ENCODE measurements around the gene AHCYL2. TPM values are rescaled to one million over a fixed set of nuclear protein-coding genes. Genes with fewer than 3 reads are reported as not detected.
A peak's percentile ranks its signal among the peaks of the same experiment; 100 is the strongest.

The AHCYL2 gene
- total RNA-seq, 1 donor from 2014 or later: 106 TPM

GRCh38 chr7:129371487-129371886 is 146.7 kb downstream of the AHCYL2 start:
- H3K27ac ChIP-seq: peak overlapping the region; percentile 82
- intact Hi-C loops (cut with DNase I): no loop called here

GRCh38 chr7:129373651-129374428 is 149.0 kb downstream of the AHCYL2 start:
- no peaks in the 10 kb centered on the region for H3K27me3 ChIP-seq
- no peaks in the 10 kb centered on the region for H3K9me3 ChIP-seq
- peaks cover 6% of the 10 kb centered on the region for H3K4me1 ChIP-seq
- intact Hi-C loops (cut with DNase I): no loop called here
- H3K27ac ChIP-seq: peak overlapping the region; percentile 70
- DNase-seq: no peak
- no peak for TF ChIP-seq CTCF (IDR thresholded peaks at IDR 0.05)
- ATAC-seq: no peak
- no peak overlapping the region for H3K4me3 ChIP-seq
- no peaks in the 10 kb centered on the region for H3K36me3 ChIP-seq

More at GRCh38 chr7:129371487-129371886, 146.7 kb downstream of the AHCYL2 start:
- H3K9me3 ChIP-seq: no peaks in the 10 kb centered on the region
- peaks cover 13% of the 10 kb centered on the region for H3K4me1 ChIP-seq
- ATAC-seq (no peak), DNase-seq (no peak)
- peak overlapping the region; percentile 38 for H3K4me3 ChIP-seq
- no peaks in the 10 kb centered on the region for H3K27me3 ChIP-seq
- no peaks in the 10 kb centered on the region for H3K36me3 ChIP-seq
- TF ChIP-seq CTCF (IDR thresholded peaks at IDR 0.05): no peak

- no peak overlapping the region for H3K4me3 ChIP-seq
- ATAC-seq (peak; percentile 53), DNase-seq (no peak)
- intact Hi-C loops (cut with DNase I): no loop called here
- H3K36me3 ChIP-seq: peaks cover 7% of the 10 kb centered on the region
- peaks cover 5% of the 10 kb centered on the region for H3K4me1 ChIP-seq
- TF ChIP-seq CTCF (IDR thresholded peaks at IDR 0.05): no peak
- H3K9me3 ChIP-seq: no peaks in the 10 kb centered on the region
- peak overlapping the region; percentile 70 for H3K27ac ChIP-seq
- no peaks in the 10 kb centered on the region for H3K27me3 ChIP-seq
These were observed 150.5 kb downstream of the AHCYL2 start for GRCh38 chr7:129375141-129375938.

GRCh38 chr7:129376076-129376777 is 151.4 kb downstream of the AHCYL2 start:
- DNase-seq (no peak), ATAC-seq (peak; percentile 88)
- Histone ChIP-seq H3K4me1 (peaks cover 5% of the 10 kb centered on the region), H3K27me3 (no peaks in the 10 kb centered on the region), H3K27ac (peak overlapping the region; percentile 70), H3K9me3 (no peaks in the 10 kb centered on the region), H3K4me3 (no peak overlapping the region), H3K36me3 (peaks cover 11% of the 10 kb centered on the region)
- intact Hi-C loops (cut with DNase I): no loop called here
- TF ChIP-seq CTCF (IDR thresholded peaks at IDR 0.05): peak; percentile 64

GRCh38 chr7:129376778-129377700 is 152.2 kb downstream of the AHCYL2 start:
- DNase-seq: no peak
- peak; percentile 59 for ATAC-seq
- H3K27ac ChIP-seq: peak overlapping the region; percentile 28

More at GRCh38 chr7:129376778-129377700, 152.2 kb downstream of the AHCYL2 start:
- H3K27me3 ChIP-seq: no peaks in the 10 kb centered on the region
- peaks cover 5% of the 10 kb centered on the region for H3K4me1 ChIP-seq
- intact Hi-C loops (cut with DNase I): no loop called here
- no peak for TF ChIP-seq CTCF (IDR thresholded peaks at IDR 0.05)
- H3K9me3 ChIP-seq: no peaks in the 10 kb centered on the region
- peaks cover 11% of the 10 kb centered on the region for H3K36me3 ChIP-seq
- no peak overlapping the region for H3K4me3 ChIP-seq

All from upper lobe of right lung (tissue), 1 donor.